ENCODE measurements around the gene ZNF362.

DNA sequence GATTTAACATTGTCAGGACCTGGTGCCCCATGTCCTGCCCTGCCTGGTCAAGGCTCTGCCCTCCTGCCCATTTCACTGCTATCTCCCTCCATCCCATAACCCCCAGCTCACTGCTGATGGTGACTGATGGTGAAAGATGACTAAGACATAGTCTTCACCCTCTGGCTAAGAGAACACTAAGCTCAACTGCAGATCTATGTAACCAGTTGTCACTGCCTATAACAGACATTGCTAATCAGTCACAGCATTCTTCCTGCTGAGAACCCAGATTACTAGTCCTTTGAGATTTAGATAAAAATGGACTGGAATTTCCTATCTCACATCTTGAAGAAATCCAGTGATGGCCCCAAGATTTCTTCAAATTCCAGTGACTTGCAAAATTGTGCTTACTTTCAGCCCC, 8.0 kb upstream of the ZNF362 start:
- no peak for TF ChIP-seq EZH2phosphoT487 (IDR thresholded peaks at IDR 0.05; ENCODE audit: borderline replicate concordance)
- TF ChIP-seq, protein P1, sequence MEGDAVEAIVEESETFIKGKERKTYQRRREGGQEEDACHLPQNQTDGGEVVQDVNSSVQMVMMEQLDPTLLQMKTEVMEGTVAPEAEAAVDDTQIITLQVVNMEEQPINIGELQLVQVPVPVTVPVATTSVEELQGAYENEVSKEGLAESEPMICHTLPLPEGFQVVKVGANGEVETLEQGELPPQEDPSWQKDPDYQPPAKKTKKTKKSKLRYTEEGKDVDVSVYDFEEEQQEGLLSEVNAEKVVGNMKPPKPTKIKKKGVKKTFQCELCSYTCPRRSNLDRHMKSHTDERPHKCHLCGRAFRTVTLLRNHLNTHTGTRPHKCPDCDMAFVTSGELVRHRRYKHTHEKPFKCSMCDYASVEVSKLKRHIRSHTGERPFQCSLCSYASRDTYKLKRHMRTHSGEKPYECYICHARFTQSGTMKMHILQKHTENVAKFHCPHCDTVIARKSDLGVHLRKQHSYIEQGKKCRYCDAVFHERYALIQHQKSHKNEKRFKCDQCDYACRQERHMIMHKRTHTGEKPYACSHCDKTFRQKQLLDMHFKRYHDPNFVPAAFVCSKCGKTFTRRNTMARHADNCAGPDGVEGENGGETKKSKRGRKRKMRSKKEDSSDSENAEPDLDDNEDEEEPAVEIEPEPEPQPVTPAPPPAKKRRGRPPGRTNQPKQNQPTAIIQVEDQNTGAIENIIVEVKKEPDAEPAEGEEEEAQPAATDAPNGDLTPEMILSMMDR (IDR thresholded peaks at IDR 0.05 in 2 of 3, conservative IDR thresholded peaks at IDR 0.05 in 1 of 3; ENCODE audit: borderline replicate concordance in 1 of 3, insufficient read depth in 1 of 3, low read depth in 2 of 3, low read length in 2 of 3): no peak
- TF ChIP-seq POLR2AphosphoS5 (IDR thresholded peaks at IDR 0.05; ENCODE audit: low read depth, low read length): no peak
- TF ChIP-seq, protein P2, sequence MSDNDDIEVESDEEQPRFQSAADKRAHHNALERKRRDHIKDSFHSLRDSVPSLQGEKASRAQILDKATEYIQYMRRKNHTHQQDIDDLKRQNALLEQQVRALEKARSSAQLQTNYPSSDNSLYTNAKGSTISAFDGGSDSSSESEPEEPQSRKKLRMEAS (IDR thresholded peaks at IDR 0.05): no peak
- no peak for TF ChIP-seq ZNF274 (IDR thresholded peaks at IDR 0.05; ENCODE audit: low read depth, low read length)
- no peak for TF ChIP-seq JUND (IDR thresholded peaks at IDR 0.05)
- TF ChIP-seq EZH2 (IDR thresholded peaks at IDR 0.05): no peak
- no peak for TF ChIP-seq POLR2A (IDR thresholded peaks at IDR 0.05; ENCODE audit: borderline replicate concordance, extremely low read depth, insufficient read depth, insufficient read length)
- TF ChIP-seq TCF7L2 (IDR thresholded peaks at IDR 0.05; ENCODE audit: borderline replicate concordance, extremely low read depth, insufficient read depth, insufficient read length): no peak
- no peak for TF ChIP-seq CEBPB (IDR thresholded peaks at IDR 0.05; ENCODE audit: low read depth)
- no peak for TF ChIP-seq SP1 (IDR thresholded peaks at IDR 0.05; ENCODE audit: low read depth)
- TF ChIP-seq, protein P3, sequence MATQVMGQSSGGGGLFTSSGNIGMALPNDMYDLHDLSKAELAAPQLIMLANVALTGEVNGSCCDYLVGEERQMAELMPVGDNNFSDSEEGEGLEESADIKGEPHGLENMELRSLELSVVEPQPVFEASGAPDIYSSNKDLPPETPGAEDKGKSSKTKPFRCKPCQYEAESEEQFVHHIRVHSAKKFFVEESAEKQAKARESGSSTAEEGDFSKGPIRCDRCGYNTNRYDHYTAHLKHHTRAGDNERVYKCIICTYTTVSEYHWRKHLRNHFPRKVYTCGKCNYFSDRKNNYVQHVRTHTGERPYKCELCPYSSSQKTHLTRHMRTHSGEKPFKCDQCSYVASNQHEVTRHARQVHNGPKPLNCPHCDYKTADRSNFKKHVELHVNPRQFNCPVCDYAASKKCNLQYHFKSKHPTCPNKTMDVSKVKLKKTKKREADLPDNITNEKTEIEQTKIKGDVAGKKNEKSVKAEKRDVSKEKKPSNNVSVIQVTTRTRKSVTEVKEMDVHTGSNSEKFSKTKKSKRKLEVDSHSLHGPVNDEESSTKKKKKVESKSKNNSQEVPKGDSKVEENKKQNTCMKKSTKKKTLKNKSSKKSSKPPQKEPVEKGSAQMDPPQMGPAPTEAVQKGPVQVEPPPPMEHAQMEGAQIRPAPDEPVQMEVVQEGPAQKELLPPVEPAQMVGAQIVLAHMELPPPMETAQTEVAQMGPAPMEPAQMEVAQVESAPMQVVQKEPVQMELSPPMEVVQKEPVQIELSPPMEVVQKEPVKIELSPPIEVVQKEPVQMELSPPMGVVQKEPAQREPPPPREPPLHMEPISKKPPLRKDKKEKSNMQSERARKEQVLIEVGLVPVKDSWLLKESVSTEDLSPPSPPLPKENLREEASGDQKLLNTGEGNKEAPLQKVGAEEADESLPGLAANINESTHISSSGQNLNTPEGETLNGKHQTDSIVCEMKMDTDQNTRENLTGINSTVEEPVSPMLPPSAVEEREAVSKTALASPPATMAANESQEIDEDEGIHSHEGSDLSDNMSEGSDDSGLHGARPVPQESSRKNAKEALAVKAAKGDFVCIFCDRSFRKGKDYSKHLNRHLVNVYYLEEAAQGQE (IDR thresholded peaks at IDR 0.05; ENCODE audit: low read depth): no peak
- no peak for TF ChIP-seq YY1 (IDR thresholded peaks at IDR 0.05; ENCODE audit: extremely low read depth, insufficient replicate concordance, low read depth, low read length)

Measured in HCT116 (cell line).